IPS-18a (cell line): ENCODE results near the gene PLXND1.

Source experiments
- H3K27ac ChIP-seq: one replicate; pipeline ENCODE4 v1.5.1; 2013; ENCODE audit warnings: low read length
- H3K27me3 ChIP-seq: one replicate; pipeline ENCODE4 v1.6.1; 2013; ENCODE audit warnings: mild to moderate bottlenecking, low read length; ENCODE audit not compliant: control insufficient read depth, insufficient read depth
- H3K36me3 ChIP-seq: one replicate; pipeline ENCODE4 v1.6.1; 2013; ENCODE audit warnings: low read depth, low read length; ENCODE audit not compliant: control insufficient read depth
- H3K4me1 ChIP-seq: one replicate; pipeline ENCODE4 v1.6.1; 2013; ENCODE audit warnings: low read depth, low read length; ENCODE audit not compliant: control insufficient read depth
- H3K4me3 ChIP-seq: one replicate; pipeline ENCODE4 v1.5.1; 2013; ENCODE audit warnings: low read length
- H3K9ac ChIP-seq: one replicate; pipeline ENCODE4 v1.6.1; 2013; ENCODE audit warnings: mild to moderate bottlenecking, low read length, moderate library complexity
- H3K9me3 ChIP-seq: one replicate; pipeline ENCODE4 v1.6.1; 2013; ENCODE audit warnings: low read depth, low read length; ENCODE audit not compliant: control insufficient read depth

The PLXND1 gene

GRCh38 chr3:129512595-129512994 is 93.9 kb downstream of the PLXND1 start:
- H3K4me3 ChIP-seq, result no peak overlapping the region
- no peaks in the 10 kb centered on the region for H3K9me3 ChIP-seq
- H3K36me3 ChIP-seq, result peaks cover 3% of the 10 kb centered on the region
- no peaks in the 10 kb centered on the region for H3K4me1 ChIP-seq
- H3K27ac ChIP-seq, result no peak overlapping the region
- H3K27me3 ChIP-seq, result no peaks in the 10 kb centered on the region
- H3K9ac ChIP-seq, result no peak overlapping the region

- Histone ChIP-seq H3K4me3 (no peak overlapping the region), H3K9ac (no peak overlapping the region), H3K4me1 (no peaks in the 10 kb centered on the region), H3K9me3 (no peaks in the 10 kb centered on the region), H3K36me3 (peaks cover under 1% of the 10 kb centered on the region), H3K27ac (no peak overlapping the region), H3K27me3 (no peaks in the 10 kb centered on the region)
These were observed 99.2 kb downstream of the PLXND1 start for GRCh38 chr3:129507181-129507831.

- Histone ChIP-seq H3K9me3 (no peaks in the 10 kb centered on the region), H3K4me3 (no peak overlapping the region), H3K27ac (no peak overlapping the region), H3K27me3 (no peaks in the 10 kb centered on the region), H3K36me3 (no peaks in the 10 kb centered on the region), H3K9ac (no peak overlapping the region), H3K4me1 (no peaks in the 10 kb centered on the region)
These were observed 100.2 kb downstream of the PLXND1 start for GRCh38 chr3:129506231-129506742.

- H3K27me3 ChIP-seq, result no peaks in the 10 kb centered on the region
- no peaks in the 10 kb centered on the region for H3K4me1 ChIP-seq
- no peak overlapping the region for H3K27ac ChIP-seq
- H3K9ac ChIP-seq, result no peak overlapping the region
- H3K4me3 ChIP-seq, result no peak overlapping the region
- H3K36me3 ChIP-seq, result no peaks in the 10 kb centered on the region
- H3K9me3 ChIP-seq, result no peaks in the 10 kb centered on the region
These were observed 101.1 kb downstream of the PLXND1 start for GRCh38 chr3:129505341-129505740.
